Hepatocyte (in vitro differentiated cells): ENCODE data around the gene ERCC2.

ENCODE experiments used
- CTCF ChIP-seq: fragments of 200-600 bp; sonication (generic); IDR thresholded peaks from 2 replicates; pipeline ENCODE4 v1.5.1; 2016; ENCODE audit warnings: antibody characterized with exemption, mild to moderate bottlenecking; ENCODE audit not compliant: poor library complexity
- EZH2 ChIP-seq: fragments of 200-600 bp; sonication (generic); IDR thresholded peaks from 2 replicates; pipeline ENCODE4 v1.6.1; 2016; ENCODE audit warnings: antibody characterized with exemption, mild to moderate bottlenecking, borderline replicate concordance

- no peak for TF ChIP-seq CTCF
- no peak for TF ChIP-seq EZH2
Measured at GRCh38 chr19:45350477-45351058, 19.8 kb downstream of the ERCC2 start.
